ENCODE data around the gene FAM13C.

Gene FAM13C

GRCh38 chr10:59366290-59366689 lies 3.9 kb upstream of the FAM13C start:
- no peak overlapping the region for H3K4me3 ChIP-seq (ENCODE audit: low read depth, low read length)
- DNase-seq (ENCODE audit: low read depth) = no peak

GRCh38 chr10:59363446-59363958 lies 1.2 kb upstream of the FAM13C start:
- DNase-seq (ENCODE audit: low read depth) = no peak
- no peak for TF ChIP-seq CTCF (conservative IDR thresholded peaks at IDR 0.05; ENCODE audit: low read depth, low read length)
- no peak overlapping the region for H3K4me3 ChIP-seq (ENCODE audit: low read depth, low read length)

More at GRCh38 chr10:59366290-59366689, 3.9 kb upstream of the FAM13C start:
- no peak for TF ChIP-seq CTCF (conservative IDR thresholded peaks at IDR 0.05; ENCODE audit: low read depth, low read length)

- peak overlapping the region; percentile 58 for H3K4me3 ChIP-seq (ENCODE audit: low read depth, low read length)
- DNase-seq (ENCODE audit: low read depth) = peak; percentile 44
- no peak for TF ChIP-seq CTCF (conservative IDR thresholded peaks at IDR 0.05; ENCODE audit: low read depth, low read length)
These were observed 621 bp upstream of the FAM13C start for GRCh38 chr10:59362959-59363381.

- TF ChIP-seq CTCF (conservative IDR thresholded peaks at IDR 0.05; ENCODE audit: low read depth, low read length) = no peak
- no peak for DNase-seq (ENCODE audit: low read depth)
- H3K4me3 ChIP-seq (ENCODE audit: low read depth, low read length) = peak overlapping the region; percentile 58
These were observed 646 bp downstream of the FAM13C start for GRCh38 chr10:59361663-59362143.

- no peak for DNase-seq (ENCODE audit: low read depth)
- H3K4me3 ChIP-seq (ENCODE audit: low read depth, low read length) = no peak overlapping the region
- TF ChIP-seq CTCF (conservative IDR thresholded peaks at IDR 0.05; ENCODE audit: low read depth, low read length) = no peak
These were observed 1.5 kb downstream of the FAM13C start for GRCh38 chr10:59360605-59361405.

- DNase-seq (ENCODE audit: low read depth) = no peak
- no peak overlapping the region for H3K4me3 ChIP-seq (ENCODE audit: low read depth, low read length)
- no peak for TF ChIP-seq CTCF (conservative IDR thresholded peaks at IDR 0.05; ENCODE audit: low read depth, low read length)
These were observed 3.8 kb downstream of the FAM13C start for GRCh38 chr10:59358576-59358975.

Data from choroid plexus epithelial cell (primary cell).